Measurements from ENCODE around the gene NATD1. TPM values are rescaled to one million over a fixed set of nuclear protein-coding genes. Genes with fewer than 3 reads are reported as not detected.
A peak's percentile ranks its signal among the peaks of the same experiment; 100 is the strongest.

NATD1 gene
- total and polyA plus RNA-seq, 9 of the 15 experiments (the other 6 are each of a cell fraction or from before 2014, with no cell fraction given) = 0.24 to 5.4 (median 1.6) TPM

DNA sequence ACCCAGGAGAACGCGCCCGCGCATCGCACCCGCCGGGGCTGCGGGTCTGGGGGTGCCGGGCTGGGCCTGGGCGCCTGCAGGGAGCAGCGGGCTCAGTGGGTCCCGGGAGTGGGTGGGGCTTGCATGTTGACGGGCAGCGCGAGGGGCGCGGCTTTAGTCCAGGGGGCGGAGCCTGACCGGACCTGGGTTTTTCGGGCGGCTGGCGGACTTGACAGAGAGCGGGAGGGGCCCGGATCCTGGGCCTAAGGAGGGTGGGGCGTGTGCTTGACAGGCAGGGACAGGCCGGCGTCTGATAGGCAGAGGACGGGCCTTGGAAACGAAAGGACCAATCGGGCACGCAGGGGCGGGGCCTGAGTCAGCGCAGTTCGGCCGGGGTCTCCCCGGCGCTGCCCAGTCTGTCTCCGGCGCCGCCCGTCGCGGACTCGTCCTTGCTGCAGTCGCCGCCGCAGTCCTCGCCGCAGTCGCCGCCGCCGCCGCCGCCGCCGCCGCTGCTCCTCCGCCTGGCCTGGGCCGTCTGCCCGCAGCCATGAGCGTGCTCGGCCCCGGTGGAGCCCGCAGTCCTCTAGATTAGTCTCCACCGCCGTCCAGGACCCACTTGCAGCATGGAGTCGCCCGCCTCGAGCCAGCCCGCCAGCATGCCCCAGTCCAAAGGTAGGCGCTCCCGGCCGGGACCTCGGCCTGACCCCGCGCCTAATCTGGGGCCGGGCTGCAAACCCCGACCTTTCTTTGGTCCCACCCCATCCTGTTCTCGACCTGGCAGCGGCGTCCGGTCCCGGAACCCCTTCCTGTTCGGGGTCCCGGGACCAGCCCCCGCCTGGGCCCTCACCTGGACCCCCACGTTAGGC lies 31.3 kb upstream of the NATD1 start, which contains the start of gene MAP2K3 (continued):
- TF ChIP-seq REST (IDR thresholded peaks at IDR 0.05; ENCODE audit: borderline replicate concordance) (no peak), REST (CRISPR knock-in tag; IDR thresholded peaks at IDR 0.05; ENCODE audit: low read depth) (no peak), RBM34 (IDR thresholded peaks at IDR 0.05; ENCODE audit: borderline replicate concordance, insufficient read depth, low read length) (no peak), MYBL2 (IDR thresholded peaks at IDR 0.05; ENCODE audit: low read depth) (no peak), MYBL2 (CRISPR knock-in tag; IDR thresholded peaks at IDR 0.05; ENCODE audit: borderline replicate concordance) (no peak), MTF1 (CRISPR knock-in tag; IDR thresholded peaks at IDR 0.05; ENCODE audit: borderline replicate concordance) (no peak), KDM1A (IDR thresholded peaks at IDR 0.05) (no peak), ZNF263 (CRISPR knock-in tag; IDR thresholded peaks at IDR 0.05; ENCODE audit: borderline replicate concordance) (no peak), SRF (CRISPR knock-in tag; IDR thresholded peaks at IDR 0.05) (no peak), ZZZ3 (IDR thresholded peaks at IDR 0.05) (no peak), HINFP (tag; conservative IDR thresholded peaks at IDR 0.05; ENCODE audit: low read depth) (peak; percentile 93), GATAD2A (IDR thresholded peaks at IDR 0.05) (no peak), ZNF584 (CRISPR knock-in tag; IDR thresholded peaks at IDR 0.05; ENCODE audit: low read depth) (no peak)
- TF ChIP-seq, protein P1, sequence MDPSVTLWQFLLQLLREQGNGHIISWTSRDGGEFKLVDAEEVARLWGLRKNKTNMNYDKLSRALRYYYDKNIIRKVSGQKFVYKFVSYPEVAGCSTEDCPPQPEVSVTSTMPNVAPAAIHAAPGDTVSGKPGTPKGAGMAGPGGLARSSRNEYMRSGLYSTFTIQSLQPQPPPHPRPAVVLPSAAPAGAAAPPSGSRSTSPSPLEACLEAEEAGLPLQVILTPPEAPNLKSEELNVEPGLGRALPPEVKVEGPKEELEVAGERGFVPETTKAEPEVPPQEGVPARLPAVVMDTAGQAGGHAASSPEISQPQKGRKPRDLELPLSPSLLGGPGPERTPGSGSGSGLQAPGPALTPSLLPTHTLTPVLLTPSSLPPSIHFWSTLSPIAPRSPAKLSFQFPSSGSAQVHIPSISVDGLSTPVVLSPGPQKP (CRISPR knock-in tag; IDR thresholded peaks at IDR 0.05) = no peak
- TF ChIP-seq, protein P2, sequence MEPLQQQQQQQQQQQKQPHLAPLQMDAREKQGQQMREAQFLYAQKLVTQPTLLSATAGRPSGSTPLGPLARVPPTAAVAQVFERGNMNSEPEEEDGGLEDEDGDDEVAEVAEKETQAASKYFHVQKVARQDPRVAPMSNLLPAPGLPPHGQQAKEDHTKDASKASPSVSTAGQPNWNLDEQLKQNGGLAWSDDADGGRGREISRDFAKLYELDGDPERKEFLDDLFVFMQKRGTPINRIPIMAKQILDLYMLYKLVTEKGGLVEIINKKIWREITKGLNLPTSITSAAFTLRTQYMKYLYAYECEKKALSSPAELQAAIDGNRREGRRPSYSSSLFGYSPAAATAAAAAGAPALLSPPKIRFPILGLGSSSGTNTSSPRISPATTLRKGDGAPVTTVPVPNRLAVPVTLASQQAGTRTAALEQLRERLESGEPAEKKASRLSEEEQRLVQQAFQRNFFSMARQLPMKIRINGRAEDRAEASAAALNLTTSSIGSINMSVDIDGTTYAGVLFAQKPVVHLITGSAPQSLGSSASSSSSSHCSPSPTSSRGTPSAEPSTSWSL (CRISPR knock-in tag; IDR thresholded peaks at IDR 0.05; ENCODE audit: borderline replicate concordance) = no peak

All from K562 (cell line).